CD4-positive, alpha-beta T cell treated with Interleukin-10 for 1 hour (primary cell): Measurements from ENCODE around the gene KRT5.
"Not testable (repeated sequence)": the region's sequence is repeated elsewhere in the genome, so short reads cannot be mapped to it uniquely, and the experiment has no call there.

Experiments used
- DNase-seq: peaks from one replicate; pipeline ENCODE4 v3.0.0-alpha.2; 2020

Gene KRT5

DNA sequence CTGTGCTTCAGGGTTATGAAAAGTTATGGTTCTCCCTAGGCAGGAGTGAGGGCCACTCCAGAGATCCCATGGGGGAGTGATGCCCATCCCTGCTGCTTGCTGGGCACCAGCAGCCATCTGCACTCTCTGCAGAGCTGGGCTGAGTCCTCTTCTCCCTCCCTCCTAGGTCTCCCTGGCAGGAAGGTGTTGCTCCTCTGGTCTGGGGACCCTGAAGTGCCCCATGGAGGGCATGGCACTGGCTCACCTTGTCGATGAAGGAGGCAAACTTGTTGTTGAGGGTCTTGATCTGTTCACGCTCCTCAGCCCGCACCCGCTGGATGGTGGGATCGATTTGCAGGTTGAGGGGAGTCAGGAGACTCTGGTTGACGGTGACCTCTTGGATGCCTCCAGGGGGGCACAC lies 27.8 kb downstream of the KRT5 start:
- not testable (repeated sequence) for DNase-seq

DNA sequence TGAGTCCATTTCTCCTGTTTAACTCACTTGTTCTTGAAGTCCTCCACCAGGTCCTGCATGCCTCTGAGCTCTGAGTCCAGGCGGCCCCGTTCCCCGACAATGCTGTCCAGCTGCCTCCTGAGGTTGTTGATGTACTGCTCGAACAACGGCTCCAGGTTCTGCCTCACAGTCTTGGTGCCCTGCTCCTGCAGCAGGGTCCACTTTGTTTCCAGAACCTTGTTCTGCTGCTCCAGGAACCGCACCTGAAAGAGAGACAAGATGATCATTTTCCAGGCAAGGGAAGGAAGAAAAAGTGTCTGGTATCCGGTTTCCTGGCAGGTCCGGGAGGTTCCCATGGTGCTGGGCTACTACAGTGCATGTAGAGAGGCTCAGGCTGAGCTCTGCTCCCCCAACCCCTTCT lies 28.7 kb downstream of the KRT5 start:
- not testable (repeated sequence) for DNase-seq

DNA sequence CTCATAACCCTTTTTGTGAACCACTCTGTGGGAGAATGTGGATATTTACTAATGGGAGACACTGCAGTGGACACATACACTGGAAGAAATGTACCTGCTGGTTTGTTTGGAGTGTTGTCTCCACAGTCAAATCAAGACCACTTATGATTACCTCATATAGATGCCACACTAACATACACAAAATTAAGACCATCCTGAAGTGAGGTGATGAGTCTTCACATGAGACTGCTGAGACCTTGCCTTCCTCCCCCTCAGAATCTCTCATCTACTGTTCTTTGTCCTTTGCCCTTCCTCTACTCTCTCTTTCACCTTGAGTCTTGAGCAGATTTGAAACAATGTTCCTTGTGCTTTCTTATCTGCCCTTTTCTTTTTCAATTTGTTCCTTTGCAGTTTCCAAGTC lies 31.5 kb downstream of the KRT5 start:
- DNase-seq, result no peak

DNA sequence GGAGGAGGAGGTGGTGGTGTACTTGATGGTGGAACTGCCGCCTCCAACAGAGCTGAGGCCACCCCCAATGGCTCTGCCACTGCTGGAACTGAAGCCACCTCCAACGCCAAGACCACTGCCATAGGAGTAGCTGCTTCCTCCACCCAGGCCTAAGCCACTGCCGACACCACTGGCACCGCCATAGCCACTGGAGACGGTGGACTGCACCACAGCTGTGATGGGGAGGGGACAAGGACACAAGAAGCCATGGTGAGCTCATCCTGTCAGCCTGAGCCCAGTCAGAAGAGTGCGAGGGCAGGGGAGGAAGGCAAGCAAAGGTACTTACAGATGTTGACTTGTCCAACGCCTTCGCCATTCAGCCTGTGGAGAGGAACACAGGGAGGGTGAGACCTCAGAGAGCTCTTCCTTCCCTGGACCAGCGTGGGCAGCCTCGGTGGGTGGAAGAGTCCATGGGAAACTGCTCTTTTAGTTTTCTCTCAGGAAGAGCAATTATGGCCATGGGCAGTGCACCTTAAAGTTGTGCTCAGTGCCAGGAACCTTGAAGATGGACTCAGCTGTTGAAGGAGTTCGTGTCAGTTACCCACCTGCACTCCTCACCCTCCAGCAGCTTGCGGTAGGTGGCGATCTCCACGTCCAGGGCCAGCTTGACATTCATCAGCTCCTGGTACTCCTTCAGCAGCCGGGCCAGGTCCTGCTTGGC lies 32.3 kb downstream of the KRT5 start:
- not testable (repeated sequence) for DNase-seq

DNA sequence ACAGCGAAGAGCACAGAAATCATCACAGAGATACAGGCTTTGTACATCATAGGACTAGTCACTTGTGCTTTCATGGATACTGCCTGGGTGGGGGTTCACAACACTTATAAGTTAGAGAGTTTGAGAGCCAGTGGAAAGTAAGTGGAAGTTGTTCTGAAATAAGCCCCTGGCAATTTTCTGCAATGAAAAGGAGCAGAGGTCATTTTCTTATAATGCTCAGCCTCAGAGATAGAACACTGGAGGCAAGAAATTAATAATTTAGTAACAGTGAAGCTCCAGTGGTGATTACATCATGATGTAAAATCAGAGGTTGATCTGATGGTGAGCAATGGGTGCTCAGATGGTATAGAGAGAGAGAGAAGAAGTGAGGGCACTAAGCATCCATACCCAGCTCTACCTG lies 33.0 kb downstream of the KRT5 start:
- DNase-seq, result no peak

DNA sequence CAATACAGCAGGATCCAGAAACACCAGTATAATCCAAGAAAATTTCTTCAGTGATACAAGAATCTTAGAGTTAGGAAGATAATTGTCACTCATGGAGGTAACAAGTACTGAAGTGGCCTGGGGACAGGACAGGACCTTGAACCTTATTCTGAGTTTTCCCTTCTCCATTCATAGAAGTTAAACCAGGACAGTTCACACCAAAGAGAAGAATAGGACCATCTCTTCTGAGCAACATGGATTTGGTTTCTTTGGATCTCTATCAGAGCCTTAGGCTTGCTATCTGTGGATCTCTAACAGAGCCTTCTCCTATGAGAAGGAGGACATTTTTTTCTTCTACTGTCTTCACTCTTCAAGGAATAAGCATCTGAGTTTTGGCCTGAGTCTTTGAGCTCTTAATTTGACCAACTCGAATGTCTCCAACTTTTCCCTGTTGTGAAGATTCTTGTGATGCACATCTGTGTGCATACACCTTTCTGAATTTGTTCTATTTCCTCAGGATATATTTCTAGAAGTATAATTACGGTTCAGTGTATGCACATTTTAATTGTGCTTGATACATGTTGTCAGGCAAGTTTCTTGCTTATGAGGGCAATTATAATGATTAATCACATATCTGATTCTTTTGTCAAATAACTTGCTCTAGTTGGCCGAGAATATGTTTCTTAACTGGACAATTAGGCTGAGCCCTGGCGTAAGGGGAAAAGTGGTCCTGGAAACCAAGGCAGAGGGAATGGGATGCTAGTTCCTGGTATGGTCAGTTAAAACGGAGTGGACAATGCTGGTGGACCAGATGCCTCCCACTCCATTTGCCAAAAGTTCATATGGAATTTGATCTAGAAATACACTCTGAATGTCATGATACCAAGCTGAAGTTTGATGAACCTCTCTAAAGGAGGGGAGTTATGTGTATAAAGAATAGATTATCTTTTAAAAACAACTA lies 33.8 kb downstream of the KRT5 start:
- no peak for DNase-seq

DNA sequence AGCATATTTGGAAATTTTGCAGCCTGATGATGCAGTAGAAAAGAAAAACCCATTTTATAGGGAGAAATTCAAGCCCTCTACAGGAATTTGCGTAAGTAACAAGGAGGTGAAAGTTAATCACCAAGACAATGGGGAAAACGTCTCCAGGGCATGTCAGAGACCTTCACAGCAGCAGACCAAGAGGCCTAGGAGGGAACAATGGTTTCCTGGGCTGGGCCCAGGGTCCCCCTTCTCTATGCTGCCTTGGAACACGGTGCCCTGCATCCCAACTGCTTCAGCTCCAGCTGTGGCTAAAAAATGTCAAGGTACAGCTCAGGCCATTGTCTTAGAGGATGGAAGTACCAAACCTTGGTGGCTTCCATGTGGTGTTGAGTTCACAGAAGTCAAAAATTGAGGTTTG lies 40.1 kb downstream of the KRT5 start:
- no peak for DNase-seq

DNA sequence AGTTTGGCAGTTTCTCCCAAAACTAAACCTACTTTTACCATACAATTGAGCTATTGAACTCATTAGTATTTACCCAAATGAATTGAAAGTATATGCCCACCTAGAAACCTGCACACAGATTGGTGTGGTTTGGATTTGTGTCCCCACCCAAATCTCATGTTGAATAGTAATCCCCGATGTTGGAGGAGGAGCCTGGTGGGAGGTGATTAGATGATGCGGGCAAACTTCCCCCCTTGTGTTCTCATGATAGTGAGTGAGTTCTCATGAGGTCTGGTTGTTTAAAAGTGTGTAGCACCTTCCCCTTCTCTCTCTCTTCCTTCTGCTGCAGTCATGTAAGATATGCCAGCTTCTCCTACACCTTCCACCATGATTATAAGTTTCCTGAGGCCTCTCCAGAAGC lies 42.5 kb downstream of the KRT5 start:
- DNase-seq, result no peak

DNA sequence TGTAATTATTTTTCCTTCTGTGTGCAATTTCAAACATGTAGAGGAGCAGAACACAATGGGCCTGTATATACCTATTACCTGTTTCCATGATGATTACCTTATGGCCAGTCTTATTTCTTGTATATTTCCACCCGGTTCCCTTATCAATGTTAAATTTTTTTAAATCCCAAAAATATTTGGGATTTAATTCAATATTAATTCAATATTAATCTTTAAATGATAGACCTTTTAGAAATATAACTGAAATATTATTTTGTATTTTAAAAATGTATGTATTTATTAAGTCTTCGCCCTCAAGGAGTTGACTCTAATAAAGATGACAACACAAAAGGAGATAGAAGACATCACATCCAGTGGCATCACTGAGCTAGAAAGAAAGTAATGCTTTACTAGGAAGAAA lies 46.0 kb downstream of the KRT5 start:
- DNase-seq, result no peak

DNA sequence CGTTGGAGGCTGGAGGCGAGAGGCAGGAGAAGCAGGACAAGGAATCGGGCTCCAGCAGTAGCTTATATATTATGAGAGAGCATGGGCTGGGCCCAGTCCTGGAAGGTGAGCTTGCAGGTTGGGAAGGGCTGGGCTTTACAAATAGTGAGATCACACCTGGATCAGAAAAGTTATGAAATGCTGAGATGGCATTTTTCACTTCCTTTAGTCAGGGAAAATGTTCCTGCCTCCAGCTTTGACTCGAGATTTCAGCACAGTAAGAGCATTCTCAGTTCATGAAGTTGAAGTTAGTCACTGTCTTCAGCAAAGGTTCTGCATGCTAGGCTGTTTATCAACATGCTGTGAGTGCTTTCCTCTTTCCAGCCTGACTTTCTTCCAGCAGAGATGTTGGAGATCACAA lies 46.4 kb downstream of the KRT5 start, which contains the start of gene KRT6C:
KRT6C (minus strand) TSS at position 38 of the 400 bp plus-strand sequence. CDS start 68 bp downstream, outside the sequence.
- no peak for DNase-seq

DNA sequence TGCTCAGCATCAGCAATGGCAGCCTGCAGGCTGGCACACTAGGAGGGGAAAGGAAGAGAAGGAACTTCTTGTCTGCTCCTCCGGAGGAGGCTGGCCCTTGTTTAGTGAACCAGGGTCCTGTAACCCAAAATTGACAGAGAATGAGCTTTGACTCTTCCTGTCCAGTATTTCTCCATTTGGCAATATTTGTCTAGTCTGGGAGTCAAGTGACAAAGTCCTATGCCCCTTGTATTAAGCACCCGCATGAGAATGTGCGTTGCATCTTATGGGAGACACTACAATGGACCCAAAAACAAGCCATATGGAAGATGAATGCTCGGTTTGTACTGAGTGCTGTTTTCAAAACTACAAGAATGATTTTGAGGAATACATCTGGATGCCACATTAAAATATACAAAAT lies 50.3 kb downstream of the KRT5 start:
- DNase-seq, result no peak

DNA sequence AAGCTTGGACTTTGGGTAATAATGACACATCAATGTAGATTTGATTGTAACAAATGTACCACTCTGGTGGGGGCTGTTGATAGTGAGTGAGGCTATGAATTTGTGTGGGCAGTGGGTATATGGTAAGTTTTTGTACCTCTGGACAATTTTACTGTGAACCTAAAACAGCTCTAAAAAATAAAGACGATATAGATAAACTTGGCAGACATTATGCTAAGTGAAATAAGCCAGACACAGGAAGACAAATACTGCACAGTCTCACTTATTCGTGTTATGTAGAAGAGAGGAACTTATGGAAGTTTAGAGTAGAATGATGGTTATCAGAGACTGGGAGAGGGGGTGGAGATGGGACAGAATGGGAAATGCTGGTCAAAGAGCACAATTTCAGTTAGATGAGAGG lies 55.3 kb downstream of the KRT5 start:
- no peak for DNase-seq
